Trophoblast cell (in vitro differentiated cells and primary cell): ENCODE results near the gene CKMT2.

Source experiments
- DNase-seq, 2 donors: peaks; one replicate each; pipeline ENCODE4 v3.0.0-alpha.2; 2016
- H2AFZ ChIP-seq: 2 replicates; pipeline ENCODE4 v1.6.1; 2013; ENCODE audit warnings: low read length, moderate library complexity, mild to moderate bottlenecking; ENCODE audit not compliant: insufficient read depth, poor library complexity
- H2AK5ac ChIP-seq: 2 replicates; pipeline ENCODE4 v1.6.1; 2013; ENCODE audit warnings: mild to moderate bottlenecking, low read length
- H2BK120ac ChIP-seq: 2 replicates; pipeline ENCODE4 v1.6.1; 2013; ENCODE audit warnings: low read length, mild to moderate bottlenecking, moderate library complexity; ENCODE audit not compliant: insufficient read depth, poor library complexity
- H2BK12ac ChIP-seq: 2 replicates; pipeline ENCODE4 v1.6.1; 2013; ENCODE audit warnings: mild to moderate bottlenecking, low read length, moderate library complexity
- H2BK5ac ChIP-seq: 2 replicates; pipeline ENCODE4 v1.6.1; 2013; ENCODE audit warnings: low read length, low read depth, moderate library complexity, mild to moderate bottlenecking; ENCODE audit not compliant: poor library complexity
- H3K14ac ChIP-seq: 2 replicates; pipeline ENCODE4 v1.6.1; 2013; ENCODE audit warnings: mild to moderate bottlenecking, low read length
- H3K18ac ChIP-seq: 2 replicates; pipeline ENCODE4 v1.6.1; 2013; ENCODE audit warnings: mild to moderate bottlenecking, low read length
- H3K23ac ChIP-seq: 2 replicates; pipeline ENCODE4 v1.6.1; 2013; ENCODE audit warnings: low read length
- H3K27ac ChIP-seq: 2 replicates; pipeline ENCODE4 v1.5.1; 2013; ENCODE audit warnings: low read depth, mild to moderate bottlenecking, inconsistent platforms, low read length, moderate library complexity
- H3K27me3 ChIP-seq: 2 replicates; pipeline ENCODE4 v1.6.1; 2013; ENCODE audit warnings: inconsistent platforms, mild to moderate bottlenecking, low read length, moderate library complexity; ENCODE audit not compliant: insufficient read depth
- H3K36me3 ChIP-seq, 2 experiments: 1 replicate in 1 of 2; 2 replicates in 1 of 2; pipeline ENCODE4 v1.6.1; 2013; ENCODE audit warnings: low read length in 2 of 2, mild to moderate bottlenecking in 2 of 2, moderate library complexity in 1 of 2; ENCODE audit not compliant: insufficient read depth in 2 of 2, control insufficient read depth in 1 of 2
- H3K4ac ChIP-seq: 2 replicates; pipeline ENCODE4 v1.6.1; 2013; ENCODE audit warnings: low read depth, mild to moderate bottlenecking, low read length, moderate library complexity
- H3K4me1 ChIP-seq, 2 experiments: 1 replicate in 1 of 2; 2 replicates in 1 of 2; pipeline ENCODE4 v1.6.1; 2013; ENCODE audit warnings: low read length in 2 of 2, mild to moderate bottlenecking in 2 of 2, moderate library complexity in 1 of 2; ENCODE audit not compliant: insufficient read depth in 2 of 2, control insufficient read depth in 1 of 2
- H3K4me2 ChIP-seq: 2 replicates; pipeline ENCODE4 v1.6.1; 2013; ENCODE audit warnings: inconsistent platforms, mild to moderate bottlenecking, low read length, moderate library complexity
- H3K4me3 ChIP-seq: 2 replicates; pipeline ENCODE4 v1.5.1; 2013; ENCODE audit warnings: mild to moderate bottlenecking, low read depth, low read length, inconsistent platforms
- H3K79me1 ChIP-seq: one replicate; pipeline ENCODE4 v1.6.1; 2013; ENCODE audit warnings: low read length
- H3K79me2 ChIP-seq: 2 replicates; pipeline ENCODE4 v1.6.1; 2013; ENCODE audit warnings: low read length, mild to moderate bottlenecking; ENCODE audit not compliant: control insufficient read depth, insufficient read depth, poor library complexity
- H3K9ac ChIP-seq: 2 replicates; pipeline ENCODE4 v1.6.1; 2013; ENCODE audit warnings: mild to moderate bottlenecking, low read length
- H3K9me3 ChIP-seq: 2 replicates; pipeline ENCODE4 v1.6.1; 2013; ENCODE audit warnings: low read depth, mild to moderate bottlenecking, control low read depth, inconsistent platforms, low read length; ENCODE audit not compliant: insufficient read depth
- H4K12ac ChIP-seq: 2 replicates; pipeline ENCODE4 v1.6.1; 2013; ENCODE audit warnings: low read depth, mild to moderate bottlenecking, low read length, moderate library complexity
- H4K8ac ChIP-seq: 2 replicates; pipeline ENCODE4 v1.6.1; 2013; ENCODE audit warnings: low read depth, mild to moderate bottlenecking, low read length, moderate library complexity
- H4K91ac ChIP-seq: one replicate; pipeline ENCODE4 v1.6.1; 2013; ENCODE audit warnings: low read depth, mild to moderate bottlenecking, low read length, moderate library complexity
- WGBS: extraction: QIAGEN DNeasy Blood & Tissue Kit; methylation state at CpG from one replicate; pipeline ENCODE4 v1.1.7; 2013; ENCODE audit warnings: missing lambda C conversion rate; ENCODE audit not compliant: insufficient read length, insufficient coverage; ENCODE audit errors: extremely low coverage; 5-methylcytosine and 5-hydroxymethylcytosine counted together

Gene CKMT2

DNA sequence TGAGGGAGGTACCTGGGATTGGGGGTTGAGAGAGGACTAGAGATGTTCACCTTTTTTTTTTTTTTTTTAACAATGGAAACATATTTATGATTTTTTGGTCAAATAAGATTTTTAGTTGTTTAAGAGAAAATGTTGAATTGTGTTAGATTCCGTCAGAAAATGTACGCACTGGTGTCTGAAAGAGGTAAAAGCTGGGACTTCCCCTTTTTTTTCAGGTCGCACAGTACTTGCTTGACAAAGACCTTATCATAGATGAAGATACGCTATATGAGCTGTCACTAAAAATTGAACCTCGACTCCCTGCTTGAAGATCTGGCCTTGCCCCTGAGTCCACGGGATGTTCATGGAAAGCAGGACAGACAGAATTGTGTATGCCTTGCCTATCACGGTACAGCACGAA is 7.7 kb upstream of the CKMT2 start:
- H4K8ac ChIP-seq = no peak overlapping the region

DNA sequence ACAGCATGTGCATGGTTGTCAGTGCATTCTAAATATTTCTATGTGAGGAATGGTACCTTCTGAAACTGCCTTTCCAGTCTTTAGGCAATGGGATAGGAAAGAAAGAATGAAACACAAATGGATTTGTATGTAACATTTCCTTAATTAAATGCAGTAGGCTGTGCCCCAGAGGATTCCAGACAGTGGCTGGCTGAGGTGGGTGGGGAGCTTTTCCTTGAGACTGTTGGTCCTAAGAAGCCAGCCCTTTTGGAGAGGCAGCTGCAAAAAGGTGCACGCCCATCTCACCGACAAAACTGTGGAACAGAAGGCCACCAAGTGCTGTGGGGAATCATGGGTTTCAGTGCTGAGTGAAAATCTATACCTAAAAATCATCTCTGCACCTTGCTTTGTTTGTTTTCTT is 6.8 kb upstream of the CKMT2 start:
- no peak overlapping the region for H3K4ac ChIP-seq
- H3K4me1 ChIP-seq = no peaks in the 10 kb centered on the region
- H3K18ac ChIP-seq = no peak overlapping the region
- no peak overlapping the region for H3K27ac ChIP-seq
- H3K9me3 ChIP-seq = no peaks in the 10 kb centered on the region
- H2BK5ac ChIP-seq = no peak overlapping the region
- no peak overlapping the region for H3K4me3 ChIP-seq
- no peak overlapping the region for H3K4me2 ChIP-seq
- H2BK120ac ChIP-seq = no peak overlapping the region
- DNase-seq = no peak
- no peak overlapping the region for H3K23ac ChIP-seq
- H3K36me3 ChIP-seq = peaks cover 18 to 36% of the 10 kb centered on the region in 2 experiments
- H2AFZ ChIP-seq = no peak overlapping the region
- no CpG with 5 or more reads among the region's 2 CpGs for whole genome bisulfite sequencing
- no peak overlapping the region for H2AK5ac ChIP-seq
- no peak overlapping the region for H4K91ac ChIP-seq
- H3K14ac ChIP-seq = no peak overlapping the region
- no peak overlapping the region for H3K9ac ChIP-seq
- no peak overlapping the region for H2BK12ac ChIP-seq
- H4K8ac ChIP-seq = no peak overlapping the region
- no peaks in the 10 kb centered on the region for H3K79me1 ChIP-seq
- H4K12ac ChIP-seq = no peak overlapping the region
- H3K79me2 ChIP-seq = no peaks in the 10 kb centered on the region
- no peaks in the 10 kb centered on the region for H3K27me3 ChIP-seq

More for the DNA sequence above, 7.7 kb upstream of the CKMT2 start:
- 95% methylated on average over 2 of the region's 8 CpGs for WGBS
- no peaks in the 10 kb centered on the region for H3K9me3 ChIP-seq
- no peak overlapping the region for H3K23ac ChIP-seq
- H3K27me3 ChIP-seq = no peaks in the 10 kb centered on the region
- H2BK5ac ChIP-seq = no peak overlapping the region
- H3K14ac ChIP-seq = no peak overlapping the region
- no peak overlapping the region for H2BK12ac ChIP-seq
- H3K4me1 ChIP-seq = no peaks in the 10 kb centered on the region
- H3K18ac ChIP-seq = no peak overlapping the region
- H2AFZ ChIP-seq = no peak overlapping the region
- DNase-seq = no peak
- no peak overlapping the region for H4K91ac ChIP-seq
- H3K27ac ChIP-seq = no peak overlapping the region
- no peak overlapping the region for H3K4me2 ChIP-seq
- no peak overlapping the region for H2BK120ac ChIP-seq
- H3K4ac ChIP-seq = no peak overlapping the region
- no peak overlapping the region for H4K12ac ChIP-seq
- H3K79me2 ChIP-seq = no peaks in the 10 kb centered on the region
- H3K36me3 ChIP-seq = peaks cover 19 to 41% of the 10 kb centered on the region in 2 experiments
- no peak overlapping the region for H3K9ac ChIP-seq
- H3K79me1 ChIP-seq = no peaks in the 10 kb centered on the region
- H3K4me3 ChIP-seq = no peak overlapping the region
- H2AK5ac ChIP-seq = no peak overlapping the region

DNA sequence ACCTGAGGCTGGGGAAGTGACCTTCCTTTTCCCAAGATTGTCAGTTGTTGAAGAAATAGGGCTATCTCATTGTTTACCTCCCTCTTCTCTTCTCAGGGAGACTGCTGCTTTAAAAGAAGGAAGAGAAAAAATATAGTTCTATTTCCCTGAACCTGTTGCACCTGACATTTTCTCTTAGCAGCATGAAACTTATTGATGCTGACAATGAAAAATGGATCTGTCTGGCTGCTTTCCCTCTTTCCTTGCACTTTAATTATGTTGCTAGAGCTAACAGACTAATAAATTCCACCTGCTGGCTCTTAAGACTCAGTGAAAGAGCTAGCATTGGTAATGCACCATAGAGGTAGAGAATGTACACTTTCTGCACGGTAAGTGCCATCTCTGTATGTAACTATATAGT is 6.2 kb upstream of the CKMT2 start:
- no peak overlapping the region for H4K91ac ChIP-seq
- no peak overlapping the region for H4K12ac ChIP-seq
- peaks cover 12 to 32% of the 10 kb centered on the region in 2 experiments for H3K36me3 ChIP-seq
- no peak overlapping the region for H3K4me3 ChIP-seq
- H3K18ac ChIP-seq = no peak overlapping the region
- H3K79me1 ChIP-seq = no peaks in the 10 kb centered on the region
- H2AK5ac ChIP-seq = no peak overlapping the region
- H3K79me2 ChIP-seq = no peaks in the 10 kb centered on the region
- no peak overlapping the region for H2AFZ ChIP-seq
- no peak overlapping the region for H3K14ac ChIP-seq
- no peaks in the 10 kb centered on the region for H3K27me3 ChIP-seq
- no peak overlapping the region for H2BK120ac ChIP-seq
- H3K4ac ChIP-seq = no peak overlapping the region
- no peak overlapping the region for H3K27ac ChIP-seq
- no peak overlapping the region for H2BK12ac ChIP-seq
- no peak overlapping the region for H4K8ac ChIP-seq
- no peak overlapping the region for H3K4me2 ChIP-seq
- no CpG with 5 or more reads among the region's 1 CpG for WGBS
- H3K9me3 ChIP-seq = no peaks in the 10 kb centered on the region
- no peak overlapping the region for H2BK5ac ChIP-seq
- H3K4me1 ChIP-seq = no peaks in the 10 kb centered on the region
- no peak for DNase-seq
- no peak overlapping the region for H3K9ac ChIP-seq
- no peak overlapping the region for H3K23ac ChIP-seq

DNA sequence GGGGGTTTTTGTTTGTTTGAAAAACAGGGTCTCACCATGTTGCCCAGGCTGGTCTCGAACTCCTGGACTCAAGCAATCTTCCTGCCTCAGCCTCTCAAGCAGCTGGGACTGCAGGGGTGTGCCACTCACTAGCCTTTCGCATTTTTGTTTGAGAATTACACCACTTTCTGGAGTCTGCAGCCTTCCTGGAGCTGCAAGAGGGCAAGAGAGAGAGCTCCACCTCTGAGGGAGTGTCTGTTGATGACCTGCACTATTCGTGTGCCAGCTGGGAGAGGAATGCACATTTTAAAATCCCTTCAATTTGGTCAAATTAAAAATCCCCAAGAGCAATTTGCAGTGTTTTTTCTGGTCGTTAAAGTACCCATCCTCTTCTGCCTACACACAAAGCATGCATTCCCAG is 5.0 kb upstream of the CKMT2 start:
- no peak overlapping the region for H4K91ac ChIP-seq
- no peak overlapping the region for H3K4ac ChIP-seq
- H4K12ac ChIP-seq = no peak overlapping the region
- peaks cover 12 to 27% of the 10 kb centered on the region in 2 experiments for H3K36me3 ChIP-seq
- no peak overlapping the region for H2BK120ac ChIP-seq
- H3K9ac ChIP-seq = no peak overlapping the region
- H2BK12ac ChIP-seq = no peak overlapping the region
- no peak overlapping the region for H3K4me2 ChIP-seq
- H2AFZ ChIP-seq = no peak overlapping the region
- no peak overlapping the region for H3K14ac ChIP-seq
- H3K18ac ChIP-seq = no peak overlapping the region
- DNase-seq = no peak
- peaks cover 7 to 9% of the 10 kb centered on the region in 2 experiments for H3K4me1 ChIP-seq
- no peak overlapping the region for H2AK5ac ChIP-seq
- H3K23ac ChIP-seq = no peak overlapping the region
- no peaks in the 10 kb centered on the region for H3K9me3 ChIP-seq
- no peak overlapping the region for H4K8ac ChIP-seq
- H3K27ac ChIP-seq = no peak overlapping the region
- H3K4me3 ChIP-seq = no peak overlapping the region
- no CpG with 5 or more reads among the region's 4 CpGs for WGBS
- no peaks in the 10 kb centered on the region for H3K79me1 ChIP-seq
- H3K79me2 ChIP-seq = no peaks in the 10 kb centered on the region
- H2BK5ac ChIP-seq = no peak overlapping the region
- no peaks in the 10 kb centered on the region for H3K27me3 ChIP-seq
